ENCODE measurements around the gene PRKN.

GRCh38 chr6:162262466-162263196 lies 464.9 kb downstream of the PRKN start:
- TF ChIP-seq, protein P1, sequence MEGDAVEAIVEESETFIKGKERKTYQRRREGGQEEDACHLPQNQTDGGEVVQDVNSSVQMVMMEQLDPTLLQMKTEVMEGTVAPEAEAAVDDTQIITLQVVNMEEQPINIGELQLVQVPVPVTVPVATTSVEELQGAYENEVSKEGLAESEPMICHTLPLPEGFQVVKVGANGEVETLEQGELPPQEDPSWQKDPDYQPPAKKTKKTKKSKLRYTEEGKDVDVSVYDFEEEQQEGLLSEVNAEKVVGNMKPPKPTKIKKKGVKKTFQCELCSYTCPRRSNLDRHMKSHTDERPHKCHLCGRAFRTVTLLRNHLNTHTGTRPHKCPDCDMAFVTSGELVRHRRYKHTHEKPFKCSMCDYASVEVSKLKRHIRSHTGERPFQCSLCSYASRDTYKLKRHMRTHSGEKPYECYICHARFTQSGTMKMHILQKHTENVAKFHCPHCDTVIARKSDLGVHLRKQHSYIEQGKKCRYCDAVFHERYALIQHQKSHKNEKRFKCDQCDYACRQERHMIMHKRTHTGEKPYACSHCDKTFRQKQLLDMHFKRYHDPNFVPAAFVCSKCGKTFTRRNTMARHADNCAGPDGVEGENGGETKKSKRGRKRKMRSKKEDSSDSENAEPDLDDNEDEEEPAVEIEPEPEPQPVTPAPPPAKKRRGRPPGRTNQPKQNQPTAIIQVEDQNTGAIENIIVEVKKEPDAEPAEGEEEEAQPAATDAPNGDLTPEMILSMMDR (IDR thresholded peaks at IDR 0.05) = no peak
- no peak for TF ChIP-seq POLR2A (IDR thresholded peaks at IDR 0.05)
- no peak for TF ChIP-seq POLR2AphosphoS5 (IDR thresholded peaks at IDR 0.05)
